ENCODE measurements around the gene PANK4. TPM values are rescaled to one million over a fixed set of nuclear protein-coding genes. Genes with fewer than 3 reads are reported as not detected.

PANK4 gene
- total RNA-seq, 1 experiment from 2014 or later: 24.4 TPM

DNA sequence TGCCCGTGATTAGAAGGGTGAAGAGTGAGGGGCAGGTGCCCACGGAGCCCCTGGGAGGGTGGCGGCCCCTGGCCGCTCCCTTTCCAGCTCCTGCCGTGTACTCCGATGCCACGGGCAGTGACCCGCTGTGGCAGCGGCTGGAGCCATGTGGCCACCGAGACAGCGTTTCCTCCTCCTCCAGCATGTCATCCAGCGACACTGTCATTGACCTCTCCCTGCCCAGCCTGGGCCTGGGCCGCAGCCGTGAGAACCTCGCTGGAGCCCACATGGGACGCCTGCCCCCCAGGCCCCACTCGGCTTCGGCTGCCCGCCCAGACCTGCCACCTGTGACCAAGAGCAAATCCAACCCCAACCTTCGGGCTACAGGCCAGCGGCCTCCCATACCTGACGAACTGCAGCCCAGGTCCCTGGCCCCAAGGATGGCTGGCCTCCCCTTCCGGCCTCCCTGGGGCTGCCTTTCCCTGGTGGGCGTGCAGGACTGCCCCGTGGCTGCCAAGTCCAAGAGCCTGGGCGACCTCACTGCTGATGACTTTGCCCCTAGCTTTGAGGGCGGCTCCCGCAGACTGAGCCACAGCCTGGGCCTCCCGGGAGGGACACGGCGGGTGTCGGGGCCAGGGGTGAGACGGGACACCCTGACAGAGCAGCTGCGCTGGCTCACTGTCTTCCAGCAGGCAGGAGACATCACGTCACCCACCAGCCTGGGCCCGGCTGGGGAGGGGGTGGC lies 22.0 kb downstream of the PANK4 start:
- no peaks in the 10 kb centered on the region for H3K36me3 Mint-ChIP-seq (ENCODE audit: insufficient read depth, unreplicated experiment)
- CTCF ChIA-PET: no interaction called here
- no TSS peak for BruUV-seq (replicated peaks)
- H3K27me3 Mint-ChIP-seq (ENCODE audit: unreplicated experiment): no peaks in the 10 kb centered on the region
- H3K4me1 Mint-ChIP-seq (ENCODE audit: low read depth, unreplicated experiment): peaks cover 8% of the 10 kb centered on the region
- DNase-seq: no peak
- H3K4me3 Mint-ChIP-seq (ENCODE audit: low read depth, unreplicated experiment): no peak overlapping the region
- no peak overlapping the region for H3K27ac Mint-ChIP-seq (ENCODE audit: unreplicated experiment)
- no peaks in the 10 kb centered on the region for H3K9me3 Mint-ChIP-seq (ENCODE audit: low read depth, unreplicated experiment)
- intact Hi-C loops (cut with micrococcal nuclease; ENCODE audit: unreplicated experiment): no loop called here
- TF ChIP-seq, protein P1, sequence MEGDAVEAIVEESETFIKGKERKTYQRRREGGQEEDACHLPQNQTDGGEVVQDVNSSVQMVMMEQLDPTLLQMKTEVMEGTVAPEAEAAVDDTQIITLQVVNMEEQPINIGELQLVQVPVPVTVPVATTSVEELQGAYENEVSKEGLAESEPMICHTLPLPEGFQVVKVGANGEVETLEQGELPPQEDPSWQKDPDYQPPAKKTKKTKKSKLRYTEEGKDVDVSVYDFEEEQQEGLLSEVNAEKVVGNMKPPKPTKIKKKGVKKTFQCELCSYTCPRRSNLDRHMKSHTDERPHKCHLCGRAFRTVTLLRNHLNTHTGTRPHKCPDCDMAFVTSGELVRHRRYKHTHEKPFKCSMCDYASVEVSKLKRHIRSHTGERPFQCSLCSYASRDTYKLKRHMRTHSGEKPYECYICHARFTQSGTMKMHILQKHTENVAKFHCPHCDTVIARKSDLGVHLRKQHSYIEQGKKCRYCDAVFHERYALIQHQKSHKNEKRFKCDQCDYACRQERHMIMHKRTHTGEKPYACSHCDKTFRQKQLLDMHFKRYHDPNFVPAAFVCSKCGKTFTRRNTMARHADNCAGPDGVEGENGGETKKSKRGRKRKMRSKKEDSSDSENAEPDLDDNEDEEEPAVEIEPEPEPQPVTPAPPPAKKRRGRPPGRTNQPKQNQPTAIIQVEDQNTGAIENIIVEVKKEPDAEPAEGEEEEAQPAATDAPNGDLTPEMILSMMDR (IDR thresholded peaks at IDR 0.05; ENCODE audit: unreplicated experiment): no peak

DNA sequence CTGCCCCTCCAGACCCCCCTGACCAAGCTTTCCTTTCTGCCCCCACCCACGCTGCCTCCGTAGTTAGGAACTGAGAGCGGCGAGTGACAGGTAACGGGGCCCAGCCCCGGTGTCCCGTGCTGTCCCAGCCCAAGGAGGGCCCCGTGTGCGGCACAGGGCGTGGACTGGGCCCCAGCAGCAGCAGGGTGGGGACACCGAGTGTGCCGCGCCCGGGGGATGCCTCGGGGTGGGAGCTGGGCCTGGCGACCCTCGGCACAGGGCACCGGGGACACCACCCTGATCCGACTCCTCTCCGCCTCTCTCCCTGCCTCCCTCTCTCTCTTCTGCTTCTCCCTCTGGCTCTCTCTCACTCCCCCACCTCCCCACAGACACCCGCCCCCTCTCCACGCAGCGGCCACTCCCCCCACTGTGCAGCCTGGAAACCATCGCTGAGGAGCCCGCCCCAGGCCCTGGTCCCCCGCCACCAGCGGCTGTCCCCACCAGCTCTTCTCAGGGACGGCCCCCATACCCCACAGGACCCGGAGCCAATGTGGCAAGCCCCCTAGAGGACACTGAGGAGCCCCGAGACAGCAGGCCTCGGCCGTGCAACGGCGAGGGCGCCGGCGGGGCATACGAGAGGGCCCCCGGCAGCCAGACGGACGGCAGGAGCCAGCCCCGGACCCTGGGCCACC lies 22.7 kb downstream of the PANK4 start:
- H3K9me3 Mint-ChIP-seq (ENCODE audit: low read depth, unreplicated experiment): no peaks in the 10 kb centered on the region
- peaks cover 8% of the 10 kb centered on the region for H3K4me1 Mint-ChIP-seq (ENCODE audit: low read depth, unreplicated experiment)
- CTCF ChIA-PET: no interaction called here
- BruUV-seq (replicated peaks): no TSS peak
- no peak overlapping the region for H3K4me3 Mint-ChIP-seq (ENCODE audit: low read depth, unreplicated experiment)
- no peaks in the 10 kb centered on the region for H3K36me3 Mint-ChIP-seq (ENCODE audit: insufficient read depth, unreplicated experiment)
- intact Hi-C loops (cut with micrococcal nuclease; ENCODE audit: unreplicated experiment): no loop called here
- TF ChIP-seq, protein P1 (IDR thresholded peaks at IDR 0.05; ENCODE audit: unreplicated experiment): no peak
- DNase-seq: no peak
- H3K27me3 Mint-ChIP-seq (ENCODE audit: unreplicated experiment): no peaks in the 10 kb centered on the region
- no peak overlapping the region for H3K27ac Mint-ChIP-seq (ENCODE audit: unreplicated experiment)

DNA sequence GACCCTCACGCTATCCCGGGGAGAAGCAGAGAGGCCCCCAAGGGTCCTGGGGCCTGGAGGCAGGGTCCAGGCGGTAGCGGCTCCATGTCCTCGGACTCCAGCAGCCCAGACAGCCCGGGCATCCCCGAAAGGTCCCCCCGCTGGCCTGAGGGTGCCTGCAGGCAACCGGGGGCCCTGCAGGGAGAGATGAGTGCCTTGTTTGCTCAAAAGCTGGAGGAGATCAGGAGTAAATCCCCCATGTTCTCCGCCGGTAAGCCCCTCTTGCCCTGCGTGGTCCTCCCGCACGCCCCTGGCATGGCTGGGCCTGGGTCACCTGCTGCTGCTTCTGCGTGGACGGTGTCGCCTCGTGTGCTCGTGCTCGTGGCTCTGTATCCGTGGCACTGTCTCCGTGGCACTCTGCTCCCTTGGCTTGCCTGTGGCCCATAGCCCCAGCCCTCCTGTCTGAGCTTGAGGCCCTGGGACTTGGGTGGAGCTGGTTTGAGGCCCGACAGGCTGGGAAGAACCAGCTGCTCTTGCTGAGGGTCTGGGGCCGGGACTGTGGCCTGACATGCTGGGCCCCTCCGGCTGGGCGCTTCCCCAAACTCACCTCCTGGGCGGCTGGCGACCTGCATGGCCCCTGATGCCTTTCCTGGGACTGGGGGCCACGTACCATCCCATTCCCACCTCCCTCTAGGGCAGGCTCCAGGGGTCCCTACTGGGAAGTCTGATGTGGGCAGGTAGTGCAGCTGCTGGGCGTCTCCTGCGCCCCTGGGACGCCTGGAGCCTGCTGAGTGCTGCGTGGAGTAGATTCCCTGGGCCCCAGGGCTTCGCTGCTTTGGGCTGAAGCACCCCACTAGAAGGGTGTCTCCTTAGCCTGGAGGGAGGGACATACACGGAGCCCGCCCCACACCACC lies 23.5 kb downstream of the PANK4 start:
- CTCF ChIA-PET: no interaction called here
- H3K9me3 Mint-ChIP-seq (ENCODE audit: low read depth, unreplicated experiment): no peaks in the 10 kb centered on the region
- intact Hi-C loops (cut with micrococcal nuclease; ENCODE audit: unreplicated experiment): no loop called here

DNA sequence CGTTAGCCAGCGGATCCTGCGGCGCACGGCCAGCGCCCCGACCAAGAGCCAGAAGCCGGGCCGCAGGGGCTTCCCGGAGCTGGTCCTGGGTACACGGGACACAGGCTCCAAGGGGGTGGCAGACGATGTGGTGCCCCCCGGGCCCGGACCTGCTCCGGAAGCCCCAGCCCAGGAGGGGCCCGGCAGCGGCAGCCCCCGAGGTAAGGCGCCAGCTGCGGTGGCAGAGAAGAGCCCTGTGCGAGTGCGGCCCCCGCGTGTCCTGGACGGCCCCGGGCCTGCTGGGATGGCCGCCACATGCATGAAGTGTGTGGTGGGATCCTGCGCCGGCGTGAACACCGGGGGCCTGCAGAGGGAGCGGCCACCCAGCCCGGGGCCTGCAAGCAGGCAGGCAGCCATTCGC lies 24.2 kb downstream of the PANK4 start:
- intact Hi-C loops (cut with micrococcal nuclease; ENCODE audit: unreplicated experiment): no loop called here
- Mint-ChIP-seq H3K4me1 (ENCODE audit: low read depth, unreplicated experiment) (peaks cover 8% of the 10 kb centered on the region), H3K27me3 (ENCODE audit: unreplicated experiment) (no peaks in the 10 kb centered on the region), H3K4me3 (ENCODE audit: low read depth, unreplicated experiment) (no peak overlapping the region), H3K36me3 (ENCODE audit: insufficient read depth, unreplicated experiment) (no peaks in the 10 kb centered on the region), H3K9me3 (ENCODE audit: low read depth, unreplicated experiment) (no peaks in the 10 kb centered on the region), H3K27ac (ENCODE audit: unreplicated experiment) (no peak overlapping the region)
- TF ChIP-seq, protein P1 (IDR thresholded peaks at IDR 0.05; ENCODE audit: unreplicated experiment): no peak
- CTCF ChIA-PET: no interaction called here
- no TSS peak for BruUV-seq (replicated peaks)
- DNase-seq: no peak

More for the DNA sequence above, 23.5 kb downstream of the PANK4 start:
- no peaks in the 10 kb centered on the region for H3K27me3 Mint-ChIP-seq (ENCODE audit: unreplicated experiment)
- TF ChIP-seq, protein P1 (IDR thresholded peaks at IDR 0.05; ENCODE audit: unreplicated experiment): no peak
- BruUV-seq (replicated peaks): no TSS peak
- no peak overlapping the region for H3K4me3 Mint-ChIP-seq (ENCODE audit: low read depth, unreplicated experiment)
- DNase-seq: no peak
- no peak overlapping the region for H3K27ac Mint-ChIP-seq (ENCODE audit: unreplicated experiment)
- H3K4me1 Mint-ChIP-seq (ENCODE audit: low read depth, unreplicated experiment): peaks cover 8% of the 10 kb centered on the region
- no peaks in the 10 kb centered on the region for H3K36me3 Mint-ChIP-seq (ENCODE audit: insufficient read depth, unreplicated experiment)
